Activated CD8-positive, alpha-beta T cell treated with anti-CD3 and anti-CD28 coated beads for 36 hours (primary cell): ENCODE results near the gene KLHDC1. TPM values are rescaled to one million over a fixed set of nuclear protein-coding genes. Genes with fewer than 3 reads are reported as not detected.
A peak's percentile ranks its signal among the peaks of the same experiment; 100 is the strongest.
"Not testable (repeated sequence)": the region's sequence is repeated elsewhere in the genome, so short reads cannot be mapped to it uniquely, and the experiment has no call there.

Experiments used
- ATAC-seq: fragments of 200-7000 bp; cut with Tn5 transposase; one replicate; pipeline ENCODE4 v1.10.0; 2021; ENCODE audit warnings: mild to moderate bottlenecking, moderate library complexity
- CTCF ChIA-PET: fragments of 350-600 bp; sonication (Branson Sonifier 250); formaldehyde crosslinking; loops from one replicate; lab custom pipeline; 2021; ENCODE audit warnings: antibody characterized with exemption; lab: Charles Lee
- POLR2A ChIA-PET: fragments of 350-600 bp; sonication (Branson Sonifier 250); formaldehyde crosslinking; loops from one replicate; lab custom pipeline; 2021; ENCODE audit warnings: antibody characterized with exemption; lab: Charles Lee
- DNase-seq: peaks from one replicate; pipeline ENCODE4 v3.0.0-alpha.2; 2020
- H3K27ac Mint-ChIP-seq: one replicate; pipeline ENCODE4 v1.8.0; 2021; ENCODE audit warnings: mild to moderate bottlenecking, mixed read lengths
- H3K27me3 Mint-ChIP-seq: one replicate; pipeline ENCODE4 v1.8.0; 2021; ENCODE audit warnings: mixed read lengths
- H3K36me3 Mint-ChIP-seq: one replicate; pipeline ENCODE4 v1.8.0; 2021; ENCODE audit warnings: low read depth, mixed read lengths
- H3K4me1 Mint-ChIP-seq: one replicate; pipeline ENCODE4 v1.8.0; 2021; ENCODE audit warnings: low read depth, mixed read lengths
- H3K4me3 Mint-ChIP-seq: one replicate; pipeline ENCODE4 v1.8.0; 2021; ENCODE audit warnings: mild to moderate bottlenecking, moderate library complexity, mixed read lengths
- H3K9me3 Mint-ChIP-seq: one replicate; pipeline ENCODE4 v1.8.0; 2021; ENCODE audit warnings: mixed read lengths
- CTCF ChIP-seq: fragments of 200-600 bp; IDR thresholded peaks from one replicate; pipeline ENCODE4 v1.8.0; 2022; ENCODE audit warnings: antibody characterized with exemption, mild to moderate bottlenecking
- intact Hi-C: fragments of 100-400 bp; cut with micrococcal nuclease; formaldehyde crosslinking; loops from one replicate; pipeline ENCODE4 v1.10.0; 2022
- total RNA-seq, 2 experiments: library from RNA; stranded (reverse); gene quantifications; one replicate each; pipeline ENCODE4 v1.2.3, GENCODE V29; 2021

The KLHDC1 gene, protein sequence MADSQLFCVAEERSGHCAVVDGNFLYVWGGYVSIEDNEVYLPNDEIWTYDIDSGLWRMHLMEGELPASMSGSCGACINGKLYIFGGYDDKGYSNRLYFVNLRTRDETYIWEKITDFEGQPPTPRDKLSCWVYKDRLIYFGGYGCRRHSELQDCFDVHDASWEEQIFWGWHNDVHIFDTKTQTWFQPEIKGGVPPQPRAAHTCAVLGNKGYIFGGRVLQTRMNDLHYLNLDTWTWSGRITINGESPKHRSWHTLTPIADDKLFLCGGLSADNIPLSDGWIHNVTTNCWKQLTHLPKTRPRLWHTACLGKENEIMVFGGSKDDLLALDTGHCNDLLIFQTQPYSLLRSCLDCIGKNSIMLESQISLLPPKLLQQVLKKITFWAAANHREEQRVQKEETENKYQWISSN
- total RNA-seq: 1 to 10 TPM in 1 of 2 experiments, under 1 TPM in 1; 0.98 to 1.2 TPM

- TF ChIP-seq CTCF: no peak
- ATAC-seq: peak; percentile 70
- H3K4me3 Mint-ChIP-seq: peak within 1 kb of the TSS; percentile 79
- H3K9me3 Mint-ChIP-seq: no peaks in the 10 kb centered on the region
- no peaks in the 10 kb centered on the region for H3K36me3 Mint-ChIP-seq
- peak; percentile 79 for DNase-seq
- peak within 1 kb of the TSS; percentile 87 for H3K27ac Mint-ChIP-seq
- ChIA-PET POLR2A (interaction anchor here (0.7 to 1.6 kb wide), 7 partner anchors 11 to 130 kb away, joined by 3 to 6 read pairs (median 3); partner anchors contain the start of genes MGAT2 and RPL36AL), CTCF (interaction anchor here (0.9 to 1.4 kb wide), 3 partner anchors 15 to 231 kb away, joined by 3 to 4 read pairs (median 3); partner anchors contain the start of genes MGAT2 and RPL36AL)
- H3K27me3 Mint-ChIP-seq: no peaks in the 10 kb centered on the region
- intact Hi-C loops: no loop called here
- peaks cover 29% of the 10 kb centered on the region for H3K4me1 Mint-ChIP-seq
These were observed at the start of gene KLHDC1 for GRCh38 chr14:49692811-49693734. Gene KLHDC1, plus strand, starts transcription at chr14:49693120. Its CDS starts 75 bp downstream, at chr14:49693195.

GRCh38 chr14:49653508-49653907 is 39.4 kb upstream of the KLHDC1 start:
- H3K4me1 Mint-ChIP-seq: no peaks in the 10 kb centered on the region
- no peak overlapping the region for H3K27ac Mint-ChIP-seq
- CTCF ChIA-PET: no interaction called here
- TF ChIP-seq CTCF: no peak
- no peaks in the 10 kb centered on the region for H3K27me3 Mint-ChIP-seq
- ATAC-seq (no peak), DNase-seq (no peak)
- intact Hi-C loops: no loop called here
- no peaks in the 10 kb centered on the region for H3K9me3 Mint-ChIP-seq
- no peak overlapping the region for H3K4me3 Mint-ChIP-seq
- H3K36me3 Mint-ChIP-seq: peaks cover 13% of the 10 kb centered on the region
- POLR2A ChIA-PET: no interaction called here

GRCh38 chr14:49654511-49654910 is 38.4 kb upstream of the KLHDC1 start:
- Mint-ChIP-seq H3K36me3 (peaks cover 13% of the 10 kb centered on the region), H3K27me3 (no peaks in the 10 kb centered on the region), H3K4me3 (no peak overlapping the region), H3K4me1 (no peaks in the 10 kb centered on the region), H3K27ac (no peak overlapping the region), H3K9me3 (no peaks in the 10 kb centered on the region)
- no peak for DNase-seq
- no peak for TF ChIP-seq CTCF
- ATAC-seq: no peak
- intact Hi-C loops: no loop called here
- POLR2A ChIA-PET: no interaction called here
- CTCF ChIA-PET: no interaction called here

DNA sequence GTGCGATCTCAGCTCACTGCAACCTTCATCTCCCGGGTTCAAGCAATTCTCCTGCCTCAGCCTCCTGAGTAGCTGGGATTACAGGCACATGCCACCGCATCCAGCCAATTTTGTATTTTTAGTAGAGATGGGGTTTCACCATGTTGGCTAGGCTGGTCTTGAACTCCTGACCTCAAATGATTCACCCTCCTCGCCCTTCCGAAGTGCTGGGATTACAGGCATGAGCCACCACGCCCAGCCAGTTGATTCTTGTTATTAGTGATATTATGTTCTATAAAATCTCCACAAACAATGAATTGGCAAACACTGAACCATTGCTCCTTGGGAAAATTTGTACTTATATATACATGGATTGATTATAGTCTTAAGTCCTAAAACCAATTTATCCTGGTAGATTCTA is 35.4 kb upstream of the KLHDC1 start:
- ATAC-seq, H3K4me1 Mint-ChIP-seq, intact Hi-C loops, H3K27ac Mint-ChIP-seq, H3K27me3 Mint-ChIP-seq, H3K9me3 Mint-ChIP-seq, POLR2A ChIA-PET, H3K4me3 Mint-ChIP-seq, DNase-seq, CTCF ChIA-PET: not testable (repeated sequence)
- peaks cover 12% of the 10 kb centered on the region for H3K36me3 Mint-ChIP-seq
